ENCODE results near the gene MRS2.
A peak's percentile ranks its signal among the peaks of the same experiment; 100 is the strongest.
"Not testable (repeated sequence)": the region's sequence is repeated elsewhere in the genome, so short reads cannot be mapped to it uniquely, and the experiment has no call there.

Gene MRS2

DNA sequence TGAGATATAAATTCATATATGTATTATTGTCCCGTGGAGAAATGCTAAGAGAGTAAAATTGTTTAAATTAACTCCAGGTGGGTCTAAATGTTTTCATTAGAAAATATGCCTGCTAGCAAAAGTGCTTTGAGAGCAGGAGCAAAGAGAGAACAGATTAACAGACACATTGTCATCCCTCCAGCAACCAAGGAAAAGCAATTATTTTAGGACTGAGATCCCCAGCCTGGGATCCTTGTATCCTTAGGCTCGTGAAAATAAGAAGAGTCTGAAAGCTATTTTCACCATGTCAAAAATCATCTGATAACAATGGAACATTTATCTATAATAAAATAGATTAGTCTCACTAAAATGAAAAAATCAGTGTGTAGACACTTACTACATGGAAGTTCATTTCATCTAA is 11.5 kb upstream of the MRS2 start:
- DNase-seq: no peak

DNA sequence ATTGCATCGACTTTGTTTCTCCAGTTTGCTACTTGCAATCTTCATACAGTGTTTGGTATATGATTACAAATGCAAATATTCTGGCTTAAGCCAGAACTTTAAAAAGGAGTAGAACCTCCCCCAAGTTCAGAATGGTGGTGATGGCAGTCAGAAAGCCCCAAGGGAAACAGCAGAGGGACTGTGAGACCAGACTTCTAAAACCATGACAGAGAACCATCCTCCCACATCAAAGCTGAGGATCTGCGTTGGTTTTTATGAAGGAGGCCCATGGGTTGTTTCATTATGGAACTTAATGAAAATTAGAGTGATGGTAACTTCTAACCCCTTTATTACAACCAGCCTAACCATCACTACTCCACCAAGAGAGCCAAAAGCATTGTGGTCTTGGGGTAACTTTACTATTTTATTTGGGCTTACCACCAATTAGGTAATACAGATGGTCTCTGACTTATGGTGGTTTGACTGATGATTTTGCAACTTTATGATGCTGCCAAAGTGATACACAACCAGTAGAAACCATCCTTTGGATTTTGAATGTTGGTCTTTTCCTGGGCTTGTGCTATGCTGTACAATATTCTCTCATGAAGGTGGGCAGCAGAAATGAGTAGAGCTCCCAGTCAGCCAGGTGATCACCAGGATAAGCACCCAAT is 10.9 kb upstream of the MRS2 start:
- no peak for DNase-seq

DNA sequence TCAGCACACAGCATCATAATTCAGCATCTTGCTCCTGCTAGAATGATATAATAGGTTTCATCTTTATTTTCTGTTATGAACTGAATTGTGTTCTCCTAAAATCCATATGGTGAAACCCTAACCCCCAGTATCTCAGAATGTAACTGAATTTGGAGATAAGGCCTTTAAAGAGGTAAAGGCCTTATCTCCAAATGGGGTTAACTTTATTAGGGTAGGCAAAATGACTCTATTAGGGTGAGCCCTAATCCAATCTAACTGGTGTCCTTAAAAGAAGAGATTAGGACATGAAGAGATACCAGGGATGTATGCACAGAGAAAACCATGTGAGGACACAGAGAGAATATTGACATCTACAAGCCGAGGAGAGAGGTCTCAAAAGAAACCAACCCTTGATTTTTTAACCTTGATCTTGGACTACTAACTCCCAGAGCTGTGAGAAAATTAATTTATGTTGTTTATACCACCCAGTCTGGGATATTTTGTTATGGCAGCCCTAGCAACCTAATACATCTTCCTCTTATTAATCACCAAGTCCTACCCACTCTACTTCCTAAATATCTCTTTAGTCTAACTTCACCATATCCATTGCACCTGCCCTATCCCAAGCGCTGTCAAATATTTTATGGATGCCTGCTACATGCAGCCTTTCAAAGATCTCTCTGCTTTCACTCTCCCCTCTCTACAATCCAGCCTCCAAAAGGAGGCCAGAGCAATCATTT is 8.5 kb upstream of the MRS2 start:
- DNase-seq: no peak

DNA sequence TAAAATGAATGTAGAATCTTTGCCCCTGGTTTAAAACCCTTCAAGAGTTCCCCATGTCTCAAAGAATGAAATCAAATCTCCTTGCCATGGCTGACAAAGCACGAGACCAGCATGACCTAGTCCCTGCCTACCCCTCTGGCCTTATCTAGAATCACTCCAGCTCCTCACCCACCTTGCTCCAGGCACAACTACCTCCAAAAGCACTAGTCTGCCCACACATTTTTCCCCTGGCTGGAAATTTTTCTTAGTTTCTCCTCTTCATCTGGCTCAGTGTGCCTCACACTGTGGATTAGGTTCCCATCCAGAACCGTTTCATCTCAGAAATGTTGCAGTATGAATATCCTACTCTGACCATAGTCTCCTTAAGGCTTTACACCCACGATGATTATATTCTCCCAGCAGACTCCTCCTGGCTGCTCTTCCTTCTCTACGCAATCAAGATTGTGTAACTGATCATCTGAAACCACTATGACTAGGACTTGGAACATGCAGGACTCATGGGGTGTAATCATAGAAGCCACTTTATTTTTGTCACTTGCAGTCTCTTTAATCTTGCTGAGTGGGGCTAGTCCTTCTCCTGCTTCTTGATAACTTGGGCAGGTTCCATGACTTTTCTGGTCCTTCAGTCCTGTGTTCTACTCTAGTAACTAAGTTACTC is 7.8 kb upstream of the MRS2 start:
- no peak for DNase-seq

DNA sequence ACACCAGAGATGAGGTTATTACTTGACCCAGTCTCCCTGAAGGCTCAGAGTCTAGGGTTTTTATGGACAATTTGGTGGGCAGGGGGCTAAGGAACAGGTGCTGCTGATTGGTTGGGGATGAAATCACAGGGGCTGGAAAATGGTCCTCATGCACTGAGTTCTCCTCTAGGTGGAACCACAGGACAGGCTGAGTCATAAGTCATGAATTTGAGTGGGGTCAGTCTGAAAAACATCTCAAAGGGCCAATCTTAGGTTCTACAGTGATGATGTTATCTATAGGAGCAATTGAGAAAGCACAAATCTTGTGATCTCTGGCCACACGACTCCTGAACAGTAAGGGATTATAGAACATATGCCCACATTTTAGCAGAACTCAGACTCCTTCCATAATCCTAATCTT is 5.9 kb upstream of the MRS2 start:
- DNase-seq: no peak

DNA sequence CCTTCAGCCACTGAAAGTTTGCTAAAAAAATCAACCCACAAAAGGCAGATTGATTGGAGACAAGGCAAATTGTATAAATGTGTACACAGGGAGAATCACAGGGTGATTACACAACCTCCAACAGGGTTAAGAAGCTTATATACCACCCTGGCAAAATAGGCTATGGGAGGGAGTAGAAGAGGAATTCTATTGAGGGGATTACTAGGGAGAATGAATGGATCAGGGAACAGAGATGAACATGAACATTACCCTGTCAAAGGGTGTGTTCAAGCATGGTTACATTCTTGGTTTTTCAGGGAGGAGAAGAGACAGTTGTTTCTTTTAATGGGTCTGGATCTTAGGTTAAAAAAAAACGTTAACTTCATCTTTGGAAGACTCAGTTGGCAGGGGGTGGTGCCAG is 5.1 kb upstream of the MRS2 start:
- DNase-seq: no peak

DNA sequence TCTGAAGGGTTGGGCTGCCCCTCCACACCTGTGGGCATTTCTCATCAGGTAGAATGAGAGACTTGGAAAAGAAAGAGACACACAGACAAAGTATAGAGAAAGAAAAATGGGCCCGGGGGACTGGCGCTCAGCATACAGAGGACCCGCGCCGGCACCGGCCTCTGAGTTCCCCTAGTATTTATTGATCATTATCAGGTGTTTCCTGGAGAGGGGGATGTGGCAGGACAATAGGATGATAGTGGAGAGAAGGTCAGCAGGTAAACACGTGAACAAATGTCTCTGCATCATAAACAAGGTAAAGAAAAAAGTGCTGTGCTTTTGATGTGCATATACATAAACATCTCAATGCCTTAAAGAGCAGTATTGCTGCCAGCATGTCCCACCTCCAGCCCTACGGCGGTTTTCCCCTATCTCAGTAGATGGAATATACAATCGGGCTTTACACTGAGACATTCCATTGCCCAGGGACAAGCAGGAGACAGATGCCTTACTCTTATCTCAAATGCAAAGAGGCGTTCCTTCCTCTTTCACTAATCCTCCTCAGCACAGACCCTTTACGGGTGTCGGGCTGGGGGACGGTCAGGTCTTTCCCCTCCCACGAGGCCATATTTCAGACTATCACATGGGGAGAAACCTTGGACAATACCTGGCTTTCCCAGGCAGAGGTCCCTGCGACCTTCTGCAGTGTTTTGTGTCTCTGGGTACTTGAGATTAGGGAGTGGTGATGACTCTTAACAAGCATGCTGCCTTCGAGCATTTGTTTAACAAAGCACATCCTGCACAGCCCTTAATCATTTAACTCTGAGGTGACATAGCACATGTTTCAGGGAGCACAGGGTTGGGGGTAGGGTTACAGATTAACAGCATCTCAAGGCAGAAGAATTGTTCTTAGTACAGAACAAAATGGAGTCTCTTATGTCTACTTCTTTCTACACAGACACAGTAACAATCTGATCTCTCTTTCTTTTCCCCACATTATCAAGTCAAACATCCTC is 2.4 kb upstream of the MRS2 start:
- DNase-seq: not testable (repeated sequence)

DNA sequence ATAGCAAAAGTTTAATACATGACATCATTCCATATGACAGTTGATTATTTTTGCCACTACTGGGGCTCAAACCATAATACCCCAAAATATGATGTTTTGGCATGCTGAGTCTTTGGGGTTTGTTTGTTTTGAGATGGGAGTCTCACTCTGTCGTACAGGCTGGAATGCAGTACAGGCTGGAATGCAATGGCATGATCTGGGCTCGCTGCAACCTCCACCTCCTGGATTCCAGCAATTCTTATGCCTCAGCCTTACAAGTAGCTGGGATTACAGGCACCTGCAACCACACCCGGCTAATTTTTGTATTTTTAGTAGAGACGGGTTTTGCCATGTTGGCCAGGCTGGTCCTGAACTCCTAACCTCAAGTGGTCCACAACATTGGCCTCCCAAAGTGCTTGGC is 1.3 kb upstream of the MRS2 start:
- DNase-seq: no peak

DNA sequence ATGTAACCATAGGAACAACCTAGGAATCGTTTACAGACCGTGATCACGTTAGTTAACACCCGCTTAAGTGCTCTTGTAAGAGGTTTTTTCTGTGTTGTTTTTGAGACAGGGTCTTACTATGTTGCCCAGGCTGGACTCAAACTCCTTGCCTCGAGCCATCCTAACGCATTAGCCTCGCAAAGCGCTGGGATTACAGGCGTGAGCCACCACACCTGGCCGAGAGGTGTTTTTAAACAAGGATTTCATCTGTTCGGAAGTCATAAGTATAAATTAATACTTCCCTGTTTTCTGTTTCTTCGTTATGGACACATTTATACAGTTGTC is 727 bp downstream of the MRS2 start:
- no peak for DNase-seq

DNA sequence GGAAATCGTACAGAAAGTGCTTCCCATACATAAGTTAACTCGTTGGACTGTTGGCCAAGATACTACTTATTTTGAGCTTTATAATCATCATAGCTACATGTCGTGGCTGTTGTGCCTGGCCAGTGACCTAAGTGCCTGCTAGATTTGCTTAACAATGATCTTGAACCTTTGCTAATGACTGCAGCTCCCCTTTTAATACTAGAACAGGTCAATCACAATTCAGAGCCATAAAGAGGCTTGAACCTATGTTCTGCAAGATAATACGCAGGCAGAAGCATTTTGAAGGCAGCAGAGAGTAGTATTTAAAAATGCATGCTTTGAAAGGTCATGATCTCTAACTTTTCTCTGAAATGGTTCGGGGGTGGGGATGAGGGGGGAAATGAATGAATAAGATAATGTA is 2.5 kb downstream of the MRS2 start:
- no peak for DNase-seq

DNA sequence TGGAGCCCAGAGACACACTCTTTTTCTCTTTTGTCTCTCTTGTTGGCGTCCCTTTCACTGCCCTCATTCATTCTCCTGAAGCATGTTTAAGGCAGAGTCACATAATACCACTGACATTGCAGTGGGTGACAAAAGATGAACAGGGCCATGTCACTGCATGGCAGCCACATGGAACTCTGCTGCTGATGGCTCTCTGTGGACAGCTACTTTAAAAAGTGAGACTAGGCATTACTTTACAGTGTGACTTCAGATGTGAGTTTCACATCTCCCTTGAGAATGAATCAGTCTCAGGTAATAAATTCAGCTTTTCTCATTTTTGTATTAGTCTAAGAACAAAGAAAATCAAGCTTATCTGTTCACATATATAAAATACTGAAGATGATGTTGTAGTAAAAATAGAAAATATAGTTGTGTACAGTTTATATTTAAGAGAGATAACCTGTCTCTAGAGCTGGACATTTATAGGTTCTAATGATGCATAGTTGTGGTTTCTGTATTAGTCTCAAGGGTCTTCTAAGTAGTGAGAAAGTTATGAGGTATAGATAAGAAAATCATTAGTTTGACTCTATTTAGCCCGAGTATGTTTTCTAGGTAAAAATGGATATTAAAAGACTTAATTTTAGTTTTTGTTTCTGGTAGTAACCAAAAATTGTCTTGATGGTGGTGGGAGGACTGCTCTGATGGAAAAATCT is 6.1 kb downstream of the MRS2 start:
- no peak for DNase-seq

DNA sequence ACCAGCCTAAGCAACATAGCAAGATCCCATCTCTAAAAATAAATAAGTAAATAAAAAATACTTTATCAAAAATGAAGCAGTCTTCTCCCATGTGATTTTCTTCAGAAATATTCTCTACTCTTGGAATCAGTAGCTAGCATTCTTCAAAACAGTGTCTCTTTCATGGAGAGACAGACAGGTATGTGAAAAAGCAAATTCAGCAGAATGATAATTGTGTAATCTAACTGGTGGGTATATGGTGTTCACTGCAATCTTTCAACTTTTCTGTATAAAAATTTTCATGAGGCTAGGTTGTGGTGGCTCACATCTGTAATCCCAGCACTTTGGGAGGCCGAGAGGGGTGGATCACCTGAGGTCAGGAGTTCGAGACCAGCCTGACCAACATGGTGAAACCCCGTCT is 7.9 kb downstream of the MRS2 start:
- no peak for DNase-seq

DNA sequence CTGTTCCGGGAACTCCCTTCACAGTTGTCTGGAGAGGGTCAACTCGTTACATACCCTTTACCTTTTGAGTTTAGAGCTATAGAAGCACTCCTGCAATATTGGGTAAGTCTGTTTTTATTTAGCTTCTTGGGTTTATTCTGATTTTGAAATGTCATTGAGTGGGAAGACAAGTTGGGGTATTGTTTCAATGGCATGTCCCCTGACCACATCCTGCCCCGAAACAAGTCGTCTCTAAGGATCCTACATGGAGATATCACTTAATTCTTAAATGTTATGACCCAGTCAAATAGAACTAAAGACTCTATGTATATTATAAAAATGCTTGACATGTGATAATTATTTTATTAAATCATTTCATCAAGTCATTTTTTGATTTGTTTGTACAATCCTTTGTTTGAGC is 9.6 kb downstream of the MRS2 start:
- no peak for DNase-seq

DNA sequence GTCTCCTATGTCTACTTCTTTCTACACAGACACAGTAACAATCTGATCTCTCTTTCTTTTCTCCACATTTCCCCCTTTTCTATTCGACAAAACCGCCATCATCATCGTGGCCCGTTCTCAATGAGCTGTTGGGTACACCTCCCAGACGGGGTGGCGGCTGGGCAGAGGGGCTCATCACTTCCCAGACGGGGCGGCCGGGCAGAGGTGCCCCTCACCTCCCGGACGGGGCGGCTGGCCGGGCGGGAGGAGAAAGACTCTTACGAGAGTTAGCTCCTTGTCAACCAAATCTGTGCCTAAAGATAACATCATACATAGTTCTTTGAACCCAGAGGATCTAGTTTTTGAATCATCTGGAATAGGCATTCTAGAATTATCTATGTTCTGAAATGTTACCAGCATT is 11.8 kb downstream of the MRS2 start:
- DNase-seq: not testable (repeated sequence)

DNA sequence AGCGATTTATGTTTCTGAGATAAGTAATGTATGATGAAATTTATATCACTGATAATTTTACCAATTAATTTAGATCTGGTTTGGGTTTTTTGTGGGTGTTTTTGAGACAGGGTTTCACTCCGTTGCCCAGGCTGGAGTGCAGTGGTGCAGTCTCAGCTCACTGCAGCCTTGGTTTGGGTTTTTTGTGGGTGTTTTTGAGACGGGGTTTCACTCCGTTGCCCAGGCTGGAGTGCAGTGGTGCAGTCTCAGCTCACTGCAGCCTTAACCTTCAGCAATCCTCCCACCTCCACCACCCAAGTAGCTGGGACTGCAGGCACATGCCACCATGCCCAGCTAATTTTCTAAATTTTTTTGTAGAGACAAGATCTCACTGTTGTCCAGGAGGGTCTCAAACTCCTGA is 13.0 kb downstream of the MRS2 start:
- no peak for DNase-seq

DNA sequence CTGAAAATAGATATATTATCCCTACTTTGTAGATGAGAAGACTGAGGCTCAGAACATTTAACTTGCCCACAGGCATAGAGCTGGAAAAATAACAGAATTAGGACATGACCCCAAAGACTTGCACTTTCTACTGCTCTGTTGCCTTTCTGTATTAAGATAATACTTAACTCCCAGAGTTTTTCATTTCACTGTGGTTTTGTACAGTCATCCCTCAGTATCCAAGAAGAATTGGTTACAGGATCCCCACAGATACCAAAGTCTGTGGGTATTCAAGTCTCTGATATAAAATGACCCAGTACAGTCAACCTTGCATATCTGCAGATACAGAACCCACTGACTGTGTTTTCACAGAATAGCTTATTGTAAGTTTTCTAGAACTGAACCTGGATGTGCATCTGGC is 16.8 kb downstream of the MRS2 start:
- DNase-seq: no peak

DNA sequence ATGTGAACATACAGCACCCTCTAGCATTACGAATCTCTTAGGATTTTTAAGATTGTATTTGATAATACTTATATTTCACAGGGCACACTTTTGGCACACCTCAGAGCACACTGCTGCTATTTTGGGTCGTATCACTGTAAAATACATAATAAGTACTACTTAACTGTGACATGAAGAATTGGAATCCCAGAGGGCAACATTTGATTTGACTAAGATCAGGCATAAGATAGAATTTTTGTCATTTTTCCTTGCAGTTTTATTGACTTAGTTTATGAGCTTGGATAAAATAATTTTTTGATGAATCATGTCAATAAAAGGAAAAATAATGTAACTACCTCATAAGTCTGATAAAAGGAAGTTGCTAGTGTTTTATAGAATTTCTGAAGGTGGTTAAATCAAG is 22.4 kb downstream of the MRS2 start:
- DNase-seq: no peak

DNA sequence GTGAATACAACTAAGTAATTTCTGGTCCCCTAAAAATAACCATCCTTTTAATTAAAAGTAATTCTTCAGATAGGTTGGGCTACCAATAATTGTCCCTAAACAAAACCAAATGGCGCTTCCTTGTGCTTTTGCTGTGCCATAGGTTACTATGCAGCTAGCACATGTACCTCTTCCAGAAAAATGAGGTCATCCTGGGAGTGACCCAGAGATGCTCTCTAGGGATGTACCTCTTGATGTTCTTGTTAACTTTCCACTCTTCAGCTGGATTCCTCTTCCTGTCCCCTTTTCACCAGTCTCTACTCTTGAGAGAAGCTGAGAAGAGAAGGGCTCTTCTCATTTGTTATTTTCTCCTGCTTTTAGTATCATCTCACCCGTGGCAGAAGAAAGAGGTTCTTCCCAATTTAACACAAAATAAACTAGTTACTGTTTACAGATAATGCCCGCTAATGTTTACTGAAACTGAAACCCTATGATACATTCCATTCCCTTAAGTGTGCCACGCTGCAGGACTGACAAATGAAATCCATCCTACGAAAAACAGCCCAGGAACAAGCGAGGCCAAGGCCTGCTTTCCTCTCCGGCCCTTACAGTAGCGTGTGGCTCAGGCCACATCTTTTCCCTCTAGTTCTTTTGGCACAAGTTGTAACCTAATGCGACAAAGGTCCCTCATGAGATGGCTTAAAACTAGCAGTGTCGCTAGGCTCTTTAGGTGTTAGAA is 24.2 kb downstream of the MRS2 start:
- peak; percentile 2 for DNase-seq

DNA sequence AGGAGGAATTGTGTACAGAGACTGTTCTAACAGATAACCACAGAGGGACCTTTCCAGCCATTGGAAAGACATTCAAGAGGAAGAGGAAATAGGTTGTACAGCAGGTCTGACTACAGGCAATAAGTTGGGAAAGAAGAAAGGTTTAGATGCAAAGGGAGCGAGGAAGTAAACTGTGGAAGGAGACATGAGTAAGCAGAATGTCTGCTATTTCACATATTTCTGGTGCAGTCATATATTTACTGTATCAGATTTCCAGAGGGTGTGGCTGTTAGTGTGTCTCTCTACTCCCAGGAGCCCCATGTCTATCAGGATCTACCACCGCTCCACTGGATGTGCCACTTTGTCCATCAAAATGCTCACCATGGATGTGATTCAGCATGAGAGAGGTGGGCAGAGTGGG is 25.9 kb downstream of the MRS2 start:
- DNase-seq: no peak

DNA sequence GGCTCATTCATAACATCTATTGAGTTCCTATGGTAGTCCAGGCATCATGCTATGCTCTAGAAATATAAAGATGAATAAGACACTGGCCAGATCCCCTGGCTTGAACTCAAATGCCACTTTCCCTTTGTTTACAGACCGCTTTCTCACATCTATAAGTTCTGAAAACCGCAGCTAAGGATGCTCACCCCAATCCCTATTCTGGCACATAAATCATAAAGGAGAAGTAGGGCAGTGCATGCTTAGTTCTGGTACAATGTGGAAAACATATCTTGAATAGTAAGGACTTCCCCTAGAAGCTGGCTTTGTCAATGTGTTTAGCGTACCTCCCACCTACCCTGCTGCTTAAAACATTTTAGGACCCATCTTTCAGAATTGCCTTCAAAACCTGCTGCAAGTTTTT is 26.4 kb downstream of the MRS2 start:
- DNase-seq: no peak

DNA sequence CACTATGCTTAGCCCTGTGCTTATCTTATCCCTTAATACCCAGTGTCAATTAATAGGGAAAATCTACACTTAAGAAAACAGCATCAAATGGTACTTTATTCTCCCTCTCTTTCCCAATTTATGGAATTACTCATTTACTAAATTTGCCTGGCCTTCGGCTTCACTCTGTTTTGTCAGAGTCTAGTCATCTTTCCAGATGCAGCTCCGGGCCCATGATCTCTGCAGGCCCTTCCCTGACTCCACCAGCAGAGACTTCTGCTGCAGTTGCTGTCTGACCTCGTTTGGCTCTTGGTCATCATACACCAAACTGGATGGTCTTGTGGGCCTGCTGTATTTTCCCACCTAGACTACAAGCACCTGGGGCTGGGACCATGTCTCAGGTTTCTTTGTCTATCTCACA is 27.4 kb downstream of the MRS2 start:
- DNase-seq: no peak

DNA sequence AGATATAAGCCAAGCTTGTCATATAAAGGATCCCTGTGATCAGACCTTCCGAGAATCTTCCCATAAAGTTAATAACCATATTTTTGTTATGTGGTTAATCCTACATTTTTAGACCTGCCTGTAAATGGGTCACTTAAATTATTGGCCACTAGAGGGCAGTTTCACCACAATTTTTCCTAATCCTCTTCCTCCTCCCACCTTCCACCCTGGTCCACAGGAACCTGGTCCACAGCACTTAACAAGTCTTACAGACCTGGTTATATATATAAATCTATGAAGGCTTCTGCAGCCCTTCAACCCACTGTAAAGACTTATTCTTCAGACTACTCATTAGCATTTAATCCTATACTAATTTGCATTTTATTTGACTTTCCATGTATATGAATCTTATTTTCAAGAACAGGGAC is 28.3 kb downstream of the MRS2 start:
- DNase-seq: no peak
